ENCODE measurements around the gene KLF12. TPM values are rescaled to one million over a fixed set of nuclear protein-coding genes. Genes with fewer than 3 reads are reported as not detected.

KLF12 gene
- total RNA-seq, 2 donors from 2014 or later: 19.9 to 23.8 TPM

GRCh38 chr13:74105871-74106270 is 28.3 kb downstream of the KLF12 start:
- Histone ChIP-seq H3K27me3 (replicated peaks; ENCODE audit: insufficient read depth) (no peaks in the 10 kb centered on the region), H3K27ac (no peak overlapping the region), H3K4me1 (ENCODE audit: control insufficient read depth in 1 of 2, low read depth in 2 of 2) (peaks cover 9 to 36% of the 10 kb centered on the region in 2 donors), H3K9me3 (no peaks in the 10 kb centered on the region), H3K4me3 (no peak overlapping the region), H3K36me3 (no peaks in the 10 kb centered on the region)
- no peak for TF ChIP-seq CTCF (IDR thresholded peaks at IDR 0.05)
- ATAC-seq (ENCODE audit: insufficient number of reproducible peaks, low FRiP score, low read depth) (no peak), DNase-seq (ENCODE audit: low spot score) (no peak)

GRCh38 chr13:74104661-74105275 is 29.4 kb downstream of the KLF12 start:
- Histone ChIP-seq H3K36me3 (no peaks in the 10 kb centered on the region), H3K9me3 (no peaks in the 10 kb centered on the region), H3K27me3 (replicated peaks; ENCODE audit: insufficient read depth) (no peaks in the 10 kb centered on the region), H3K27ac (no peak overlapping the region), H3K4me1 (ENCODE audit: control insufficient read depth in 1 of 2, low read depth in 2 of 2) (peaks cover 4 to 25% of the 10 kb centered on the region in 2 donors), H3K4me3 (no peak overlapping the region)
- no peak for DNase-seq (ENCODE audit: low spot score)
- no peak for ATAC-seq (ENCODE audit: insufficient number of reproducible peaks, low FRiP score, low read depth)
- TF ChIP-seq CTCF (IDR thresholded peaks at IDR 0.05): no peak

- no peaks in the 10 kb centered on the region for H3K27me3 ChIP-seq (replicated peaks; ENCODE audit: insufficient read depth)
- DNase-seq (ENCODE audit: low spot score): no peak
- no peaks in the 10 kb centered on the region for H3K36me3 ChIP-seq
- peaks cover 4 to 23% of the 10 kb centered on the region in 2 donors for H3K4me1 ChIP-seq (ENCODE audit: control insufficient read depth in 1 of 2, low read depth in 2 of 2)
- H3K27ac ChIP-seq: no peak overlapping the region
- ATAC-seq (ENCODE audit: insufficient number of reproducible peaks, low FRiP score, low read depth): no peak
- no peak overlapping the region for H3K4me3 ChIP-seq
- no peaks in the 10 kb centered on the region for H3K9me3 ChIP-seq
- no peak for TF ChIP-seq CTCF (IDR thresholded peaks at IDR 0.05)
Observed at GRCh38 chr13:74103970-74104555, 30.1 kb downstream of the KLF12 start.

- H3K27ac ChIP-seq: no peak overlapping the region
- peaks cover 4 to 23% of the 10 kb centered on the region in 2 donors for H3K4me1 ChIP-seq (ENCODE audit: control insufficient read depth in 1 of 2, low read depth in 2 of 2)
- TF ChIP-seq CTCF (IDR thresholded peaks at IDR 0.05): no peak
- H3K36me3 ChIP-seq: no peaks in the 10 kb centered on the region
- no peaks in the 10 kb centered on the region for H3K9me3 ChIP-seq
- no peaks in the 10 kb centered on the region for H3K27me3 ChIP-seq (replicated peaks; ENCODE audit: insufficient read depth)
- H3K4me3 ChIP-seq: no peak overlapping the region
- no peak for DNase-seq (ENCODE audit: low spot score)
- ATAC-seq (ENCODE audit: insufficient number of reproducible peaks, low FRiP score, low read depth): no peak
Observed at GRCh38 chr13:74103196-74103595, 31.0 kb downstream of the KLF12 start.

- ATAC-seq (ENCODE audit: insufficient number of reproducible peaks, low FRiP score, low read depth): no peak
- no peak for DNase-seq (ENCODE audit: low spot score)
- Histone ChIP-seq H3K36me3 (no peaks in the 10 kb centered on the region), H3K27ac (no peak overlapping the region), H3K27me3 (replicated peaks; ENCODE audit: insufficient read depth) (no peaks in the 10 kb centered on the region), H3K4me1 (ENCODE audit: control insufficient read depth in 1 of 2, low read depth in 2 of 2) (peaks cover 4 to 23% of the 10 kb centered on the region in 2 donors), H3K9me3 (no peaks in the 10 kb centered on the region), H3K4me3 (no peak overlapping the region)
- TF ChIP-seq CTCF (IDR thresholded peaks at IDR 0.05): no peak
Observed at GRCh38 chr13:74102691-74103090, 31.5 kb downstream of the KLF12 start.
